IMR-90 (cell line): ENCODE measurements around the gene XPR1.

ENCODE experiments used
- MAZ ChIP-seq: IDR thresholded peaks from 2 replicates; pipeline ENCODE4 v1.6.1; 2012; ENCODE audit warnings: low read depth, mild to moderate bottlenecking, low read length, improper control_type of control experiment, moderate library complexity, borderline replicate concordance
- SMC3 ChIP-seq: fragments of 150-350 bp; IDR thresholded peaks from 2 replicates; pipeline ENCODE4 v1.6.1; 2016; ENCODE audit warnings: low read depth, mild to moderate bottlenecking, antibody characterized with exemption, low read length, moderate library complexity
- TF ChIP-seq, protein P1 (sequence below): conservative IDR thresholded peaks from 2 replicates; pipeline ENCODE4 v1.5.1; 2012; ENCODE audit warnings: mild to moderate bottlenecking, low read depth, low read length, improper control_type of control experiment

DNA sequence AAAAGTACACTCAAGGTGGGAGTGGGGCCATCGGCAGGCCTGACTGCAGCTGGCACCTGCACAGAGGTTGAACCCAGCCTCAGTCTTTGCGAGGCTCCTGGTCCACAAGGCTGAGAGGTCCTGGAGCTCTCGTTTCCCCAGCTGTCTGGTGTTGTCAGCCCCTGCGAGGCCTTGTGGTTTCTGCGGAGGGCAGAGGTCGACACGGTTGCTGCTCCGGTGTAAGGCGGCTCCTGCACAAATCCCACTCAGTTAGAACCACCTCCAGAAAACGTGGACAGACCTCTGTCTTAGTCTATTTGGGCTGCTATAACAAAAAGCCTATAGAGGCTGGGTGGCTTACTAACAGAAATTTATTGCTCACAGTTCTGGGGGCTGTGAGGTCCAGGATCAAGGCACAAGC lies 286.7 kb downstream of the XPR1 start:
- TF ChIP-seq, protein P1, sequence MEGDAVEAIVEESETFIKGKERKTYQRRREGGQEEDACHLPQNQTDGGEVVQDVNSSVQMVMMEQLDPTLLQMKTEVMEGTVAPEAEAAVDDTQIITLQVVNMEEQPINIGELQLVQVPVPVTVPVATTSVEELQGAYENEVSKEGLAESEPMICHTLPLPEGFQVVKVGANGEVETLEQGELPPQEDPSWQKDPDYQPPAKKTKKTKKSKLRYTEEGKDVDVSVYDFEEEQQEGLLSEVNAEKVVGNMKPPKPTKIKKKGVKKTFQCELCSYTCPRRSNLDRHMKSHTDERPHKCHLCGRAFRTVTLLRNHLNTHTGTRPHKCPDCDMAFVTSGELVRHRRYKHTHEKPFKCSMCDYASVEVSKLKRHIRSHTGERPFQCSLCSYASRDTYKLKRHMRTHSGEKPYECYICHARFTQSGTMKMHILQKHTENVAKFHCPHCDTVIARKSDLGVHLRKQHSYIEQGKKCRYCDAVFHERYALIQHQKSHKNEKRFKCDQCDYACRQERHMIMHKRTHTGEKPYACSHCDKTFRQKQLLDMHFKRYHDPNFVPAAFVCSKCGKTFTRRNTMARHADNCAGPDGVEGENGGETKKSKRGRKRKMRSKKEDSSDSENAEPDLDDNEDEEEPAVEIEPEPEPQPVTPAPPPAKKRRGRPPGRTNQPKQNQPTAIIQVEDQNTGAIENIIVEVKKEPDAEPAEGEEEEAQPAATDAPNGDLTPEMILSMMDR, result no peak
- no peak for TF ChIP-seq SMC3
- TF ChIP-seq MAZ, result no peak
